Measurements from ENCODE around the gene AGPAT3.
"Not testable (repeated sequence)": the region's sequence is repeated elsewhere in the genome, so short reads cannot be mapped to it uniquely, and the experiment has no call there.

The AGPAT3 gene

DNA sequence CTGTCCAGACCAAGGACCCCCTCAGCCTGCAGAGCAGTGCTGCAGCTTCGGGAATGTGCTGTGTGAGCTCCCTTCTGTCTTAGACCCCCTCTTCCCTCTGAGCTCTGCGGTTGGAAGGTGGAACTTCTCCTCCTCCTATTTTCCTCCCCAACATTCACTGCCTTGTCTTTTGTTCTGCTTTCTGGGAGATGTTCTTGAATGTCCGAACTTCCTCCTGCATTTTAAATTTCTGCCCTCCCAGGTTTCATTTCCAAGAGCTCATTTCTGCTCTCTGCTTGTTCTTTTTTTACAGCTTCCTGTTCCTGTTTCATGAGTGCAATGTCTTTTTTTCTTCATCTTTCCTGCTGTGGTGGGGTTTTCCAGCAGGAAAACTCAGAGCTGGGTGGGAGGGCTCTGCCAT lies 46.3 kb upstream of the AGPAT3 start:
- H3K4me3 ChIP-seq (ENCODE audit: severe bottlenecking) = no peak overlapping the region
- no peak for ATAC-seq (ENCODE audit: low read depth)
- no peaks in the 10 kb centered on the region for H3K27me3 ChIP-seq (ENCODE audit: insufficient read depth, poor library complexity, severe bottlenecking)
- DNase-seq (ENCODE audit: low spot score) = no peak
- H3K27ac ChIP-seq (ENCODE audit: poor library complexity, severe bottlenecking) = no peak overlapping the region
- TF ChIP-seq, protein P1, sequence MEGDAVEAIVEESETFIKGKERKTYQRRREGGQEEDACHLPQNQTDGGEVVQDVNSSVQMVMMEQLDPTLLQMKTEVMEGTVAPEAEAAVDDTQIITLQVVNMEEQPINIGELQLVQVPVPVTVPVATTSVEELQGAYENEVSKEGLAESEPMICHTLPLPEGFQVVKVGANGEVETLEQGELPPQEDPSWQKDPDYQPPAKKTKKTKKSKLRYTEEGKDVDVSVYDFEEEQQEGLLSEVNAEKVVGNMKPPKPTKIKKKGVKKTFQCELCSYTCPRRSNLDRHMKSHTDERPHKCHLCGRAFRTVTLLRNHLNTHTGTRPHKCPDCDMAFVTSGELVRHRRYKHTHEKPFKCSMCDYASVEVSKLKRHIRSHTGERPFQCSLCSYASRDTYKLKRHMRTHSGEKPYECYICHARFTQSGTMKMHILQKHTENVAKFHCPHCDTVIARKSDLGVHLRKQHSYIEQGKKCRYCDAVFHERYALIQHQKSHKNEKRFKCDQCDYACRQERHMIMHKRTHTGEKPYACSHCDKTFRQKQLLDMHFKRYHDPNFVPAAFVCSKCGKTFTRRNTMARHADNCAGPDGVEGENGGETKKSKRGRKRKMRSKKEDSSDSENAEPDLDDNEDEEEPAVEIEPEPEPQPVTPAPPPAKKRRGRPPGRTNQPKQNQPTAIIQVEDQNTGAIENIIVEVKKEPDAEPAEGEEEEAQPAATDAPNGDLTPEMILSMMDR (IDR thresholded peaks at IDR 0.05; ENCODE audit: poor library complexity, severe bottlenecking) = no peak
- no peaks in the 10 kb centered on the region for H3K36me3 ChIP-seq (ENCODE audit: low read depth)
- H3K4me1 ChIP-seq (ENCODE audit: insufficient read depth, poor library complexity, severe bottlenecking) = no peaks in the 10 kb centered on the region
- H3K9me3 ChIP-seq (ENCODE audit: severe bottlenecking) = no peaks in the 10 kb centered on the region

- H3K27me3 ChIP-seq (ENCODE audit: insufficient read depth, poor library complexity, severe bottlenecking) = no peaks in the 10 kb centered on the region
- H3K36me3 ChIP-seq (ENCODE audit: low read depth) = no peaks in the 10 kb centered on the region
- no peak for ATAC-seq (ENCODE audit: low read depth)
- no peak overlapping the region for H3K4me3 ChIP-seq (ENCODE audit: severe bottlenecking)
- DNase-seq (ENCODE audit: low spot score) = no peak
- H3K9me3 ChIP-seq (ENCODE audit: severe bottlenecking) = no peaks in the 10 kb centered on the region
- H3K4me1 ChIP-seq (ENCODE audit: insufficient read depth, poor library complexity, severe bottlenecking) = no peaks in the 10 kb centered on the region
- TF ChIP-seq, protein P1 (IDR thresholded peaks at IDR 0.05; ENCODE audit: poor library complexity, severe bottlenecking) = no peak
- H3K27ac ChIP-seq (ENCODE audit: poor library complexity, severe bottlenecking) = no peak overlapping the region
Measured at GRCh38 chr21:43819511-43820405, 45.3 kb upstream of the AGPAT3 start.

DNA sequence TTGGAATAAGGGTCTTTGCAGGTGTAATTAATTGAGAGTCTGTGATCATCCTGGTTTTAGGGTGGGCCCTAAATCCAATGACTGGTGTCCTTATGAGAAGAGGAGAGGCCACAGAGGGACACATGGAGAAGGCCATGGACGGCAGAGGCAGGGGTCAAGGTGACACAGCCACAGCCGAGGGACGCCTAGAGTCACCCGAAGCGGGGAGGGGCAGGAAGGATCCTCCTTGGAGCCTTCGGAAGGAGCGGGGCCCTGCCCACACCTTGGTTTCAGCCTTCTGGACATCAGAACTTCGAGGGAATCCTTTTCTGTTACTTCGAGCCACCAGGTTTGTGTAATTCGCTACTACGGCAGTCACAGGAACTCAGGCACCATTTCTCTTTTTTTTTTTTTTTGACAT lies 44.6 kb upstream of the AGPAT3 start:
- TF ChIP-seq, protein P1 (IDR thresholded peaks at IDR 0.05; ENCODE audit: poor library complexity, severe bottlenecking) = no peak
- Histone ChIP-seq H3K9me3 (ENCODE audit: severe bottlenecking) (no peaks in the 10 kb centered on the region), H3K36me3 (ENCODE audit: low read depth) (no peaks in the 10 kb centered on the region), H3K4me3 (ENCODE audit: severe bottlenecking) (no peak overlapping the region), H3K27ac (ENCODE audit: poor library complexity, severe bottlenecking) (no peak overlapping the region), H3K4me1 (ENCODE audit: insufficient read depth, poor library complexity, severe bottlenecking) (no peaks in the 10 kb centered on the region), H3K27me3 (ENCODE audit: insufficient read depth, poor library complexity, severe bottlenecking) (no peaks in the 10 kb centered on the region)
- no peak for ATAC-seq (ENCODE audit: low read depth)
- DNase-seq (ENCODE audit: low spot score) = no peak

DNA sequence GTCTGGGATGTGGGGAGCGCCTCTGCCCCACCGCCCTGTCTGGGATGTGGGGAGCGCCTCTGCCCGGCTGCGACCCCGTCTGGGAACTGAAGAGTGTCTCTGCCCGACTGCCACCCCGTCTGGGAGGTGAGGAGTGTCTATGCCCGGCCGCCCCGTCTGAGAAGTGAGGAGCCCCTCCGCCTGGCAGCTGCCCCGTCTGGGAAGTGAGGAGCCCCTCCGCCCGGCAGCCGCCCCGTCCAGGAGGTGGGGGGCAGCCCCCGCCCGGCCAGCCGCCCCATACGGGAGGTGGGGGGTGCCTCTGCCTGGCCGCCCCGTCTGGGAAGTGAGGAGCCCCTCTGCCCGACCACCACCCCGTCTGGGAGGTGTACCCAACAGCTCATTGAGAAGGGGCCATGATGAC lies 42.9 kb upstream of the AGPAT3 start:
- H3K9me3 ChIP-seq (ENCODE audit: severe bottlenecking); ATAC-seq (ENCODE audit: low read depth); H3K4me3 ChIP-seq (ENCODE audit: severe bottlenecking); H3K4me1 ChIP-seq (ENCODE audit: insufficient read depth, poor library complexity, severe bottlenecking); H3K36me3 ChIP-seq (ENCODE audit: low read depth); H3K27ac ChIP-seq (ENCODE audit: poor library complexity, severe bottlenecking); H3K27me3 ChIP-seq (ENCODE audit: insufficient read depth, poor library complexity, severe bottlenecking): not testable (repeated sequence)
- DNase-seq (ENCODE audit: low spot score) = peak; percentile 51

GRCh38 chr21:43822741-43823140 lies 42.3 kb upstream of the AGPAT3 start:
- DNase-seq (ENCODE audit: low spot score); ATAC-seq (ENCODE audit: low read depth); H3K27ac ChIP-seq (ENCODE audit: poor library complexity, severe bottlenecking): not testable (repeated sequence)

More at GRCh38 chr21:43822741-43823140, 42.3 kb upstream of the AGPAT3 start:
- not testable (repeated sequence) for H3K4me1 ChIP-seq (ENCODE audit: insufficient read depth, poor library complexity, severe bottlenecking); H3K4me3 ChIP-seq (ENCODE audit: severe bottlenecking); H3K9me3 ChIP-seq (ENCODE audit: severe bottlenecking); H3K36me3 ChIP-seq (ENCODE audit: low read depth); H3K27me3 ChIP-seq (ENCODE audit: insufficient read depth, poor library complexity, severe bottlenecking)

Data from RWPE2 (cell line).